K562 (cell line): ENCODE data around the gene PPP3CB. TPM values are rescaled to one million over a fixed set of nuclear protein-coding genes. Genes with fewer than 3 reads are reported as not detected.
A peak's percentile ranks its signal among the peaks of the same experiment; 100 is the strongest.

Experiments used
- ATAC-seq: fragments of 200-7000 bp; cut with Tn5 transposase; 3 replicates; pipeline ENCODE4 v1.9.1; 2020; ENCODE audit warnings: moderate library complexity
- BruUV-seq: library from RNA; stranded (reverse); fragments of 400-500 nt; replicated peaks from 2 replicates; lab custom pipeline; 2021; lab: Mats Ljungman, UMichigan
- CTCF ChIA-PET: fragments of 300-600 bp; formaldehyde crosslinking; extraction: SDS; loops from one replicate; lab custom pipeline; 2021; ENCODE audit warnings: low intra/inter-chr PET ratio; lab: Yijun Ruan, JAX
- POLR2A ChIA-PET: fragments of 300-600, 350-650 bp; sonication (Branson Sonifier 250); formaldehyde crosslinking; extraction: SDS; loops from one replicate; lab custom pipeline; 2021; ENCODE audit warnings: antibody characterized with exemption, inconsistent platforms; lab: Yijun Ruan, JAX
- DNase-seq, 4 experiments: peaks; one replicate each; pipeline versions ENCODE4 v3.0.0 to v3.0.0-alpha.2; 2011 to 2018; ENCODE audit warnings: low spot score in 3 of 4, mixed read lengths in 3 of 4; ENCODE audit errors: extremely low read depth in 1 of 4
- FAIRE-seq: peaks from 2 replicates; lab custom pipeline; 2011; peaks lifted over from hg19 to GRCh38; lab: Jason Lieb, UNC
- H2AFZ ChIP-seq: 2 replicates; pipeline ENCODE4 v1.6.0; 2011; ENCODE audit warnings: low read depth, low read length, control low read depth, inconsistent platforms
- H3K27ac ChIP-seq: fragments of 200-600 bp; 3 replicates; pipeline ENCODE4 v1.8.0; 2011; ENCODE audit warnings: low read depth, mild to moderate bottlenecking, control low read depth, inconsistent platforms, low read length, moderate library complexity, mixed read lengths; ENCODE audit errors: extremely low read depth
- H3K27me3 ChIP-seq, 2 experiments: fragments of 300-600 bp in 1 of 2; 2 replicates in 1 of 2; 3 replicates in 1 of 2; pipeline versions ENCODE4 v1.6.0 to v1.8.0; 2011; ENCODE audit warnings: inconsistent platforms in 2 of 2, low read length in 2 of 2, mild to moderate bottlenecking in 1 of 2, mixed read lengths in 1 of 2, moderate library complexity in 1 of 2; ENCODE audit not compliant: control insufficient read depth in 2 of 2, insufficient read depth in 2 of 2
- H3K36me3 ChIP-seq: fragments of 300-600 bp; 3 replicates; pipeline ENCODE4 v1.8.0; 2011; ENCODE audit warnings: mild to moderate bottlenecking, low read length, inconsistent platforms; ENCODE audit not compliant: control insufficient read depth, insufficient read depth
- H3K4me1 ChIP-seq, 2 experiments: fragments of 200-600 bp in 1 of 2; replicated peaks in 1 of 2; 2 replicates in 1 of 2; 3 replicates in 1 of 2; pipeline versions ENCODE4 v1.5.1 to v1.8.0; 2011; ENCODE audit warnings: inconsistent platforms in 2 of 2, low read length in 2 of 2, mild to moderate bottlenecking in 1 of 2, mixed read lengths in 1 of 2, moderate library complexity in 1 of 2; ENCODE audit not compliant: control insufficient read depth in 2 of 2, insufficient read depth in 2 of 2
- H3K4me2 ChIP-seq: 2 replicates; pipeline ENCODE4 v1.6.1; 2011; ENCODE audit warnings: low read length, control low read depth, inconsistent platforms, mixed read lengths; ENCODE audit not compliant: insufficient read depth
- H3K4me3 ChIP-seq: fragments of 200-600 bp; sonication (generic), shearing (Covaris generic); 2 replicates; pipeline ENCODE4 v1.5.1; 2016; ENCODE audit warnings: control low read depth, inconsistent platforms
- H3K79me2 ChIP-seq: fragments of 200-600 bp; 3 replicates; pipeline ENCODE4 v1.8.0; 2011; ENCODE audit warnings: low read length, inconsistent platforms; ENCODE audit not compliant: control insufficient read depth, insufficient read depth
- H3K9ac ChIP-seq, 2 experiments: 2 replicates each; pipeline versions ENCODE4 v1.6.0 to v1.6.1; 2011; ENCODE audit warnings: low read depth in 2 of 2, low read length in 2 of 2, control low read depth in 1 of 2, inconsistent platforms in 1 of 2, mild to moderate bottlenecking in 1 of 2, mixed read lengths in 1 of 2; ENCODE audit not compliant: insufficient read depth in 1 of 2
- H3K9me1 ChIP-seq: one replicate; pipeline ENCODE4 v1.6.0; 2011; ENCODE audit warnings: inconsistent platforms, mild to moderate bottlenecking, low read length, moderate library complexity; ENCODE audit not compliant: control insufficient read depth, insufficient read depth
- H3K9me3 ChIP-seq: replicated peaks from 2 replicates; pipeline ENCODE4 v1.5.1; 2011; ENCODE audit warnings: low read depth, low read length, inconsistent platforms; ENCODE audit not compliant: control insufficient read depth, insufficient read depth
- H4K20me1 ChIP-seq: replicated peaks from 2 replicates; pipeline ENCODE4 v1.6.1; 2011; ENCODE audit warnings: low read length, inconsistent platforms, mixed read lengths; ENCODE audit not compliant: control insufficient read depth, insufficient read depth
- BCOR ChIP-seq: fragments of 450-650 bp; IDR thresholded peaks from 2 replicates; pipeline ENCODE4 v1.6.1; 2016
- FOXJ3 ChIP-seq: sonication (generic); formaldehyde crosslinking; IDR thresholded peaks from 2 replicates; pipeline ENCODE4 v1.4.0; 2020; ENCODE audit warnings: mild to moderate bottlenecking, missing genetic modification reagents
- HIVEP1 ChIP-seq: fragments of 250-450 bp; sonication (Bioruptor Pico); IDR thresholded peaks from 2 replicates; pipeline ENCODE4 v1.4.0; 2020; ENCODE audit warnings: mild to moderate bottlenecking
- KHSRP ChIP-seq: fragments of 450-650 bp; IDR thresholded peaks from 2 replicates; pipeline ENCODE4 v1.6.1; 2017
- NFE2 ChIP-seq: IDR thresholded peaks from 2 replicates; pipeline ENCODE4 v1.6.1; 2014; ENCODE audit warnings: antibody characterized with exemption, low read depth
- NFRKB ChIP-seq: fragments of 450-650 bp; IDR thresholded peaks from 2 replicates; pipeline ENCODE4 v1.6.1; 2016; ENCODE audit warnings: low read depth
- PBX2 ChIP-seq, 2 experiments: IDR thresholded peaks in 1 of 2; conservative IDR thresholded peaks in 1 of 2; 2 replicates each; pipeline ENCODE4 v1.6.1; 2016; ENCODE audit warnings: low read depth in 2 of 2, mild to moderate bottlenecking in 1 of 2, missing compliant biosample characterization in 1 of 2, missing genetic modification characterization in 1 of 2, moderate library complexity in 1 of 2
- PTBP1 ChIP-seq: fragments of 200-400 bp; formaldehyde crosslinking; IDR thresholded peaks from 2 replicates; pipeline ENCODE4 v1.6.1; 2017; ENCODE audit warnings: low read depth, low read length
- RB1 ChIP-seq: fragments of 450-650 bp; IDR thresholded peaks from 2 replicates; pipeline ENCODE4 v1.6.1; 2017; ENCODE audit warnings: low read depth, mild to moderate bottlenecking
- TFAM ChIP-seq: fragments of 250-450 bp; sonication (Bioruptor Pico); conservative IDR thresholded peaks from 2 replicates; pipeline ENCODE4 v1.5.0; 2021; ENCODE audit warnings: mild to moderate bottlenecking, moderate library complexity
- YBX1 ChIP-seq: fragments of 450-650 bp; IDR thresholded peaks from 2 replicates; pipeline ENCODE4 v1.7.1; 2016; ENCODE audit warnings: mild to moderate bottlenecking
- ZMIZ1 ChIP-seq, 2 experiments: fragments of 150-350 bp in 1 of 2; IDR thresholded peaks; 2 replicates each; pipeline ENCODE4 v1.6.1; 2012 to 2016; ENCODE audit warnings: low read depth in 2 of 2, low read length in 2 of 2, mild to moderate bottlenecking in 1 of 2, moderate library complexity in 1 of 2
- ZNF354B ChIP-seq: fragments of 250-450 bp; sonication (Bioruptor Pico); IDR thresholded peaks from 2 replicates; pipeline ENCODE4 v1.4.0; 2020
- ZNF511 ChIP-seq: sonication (generic); formaldehyde crosslinking; IDR thresholded peaks from 2 replicates; pipeline ENCODE4 v1.8.0; 2022; ENCODE audit warnings: mild to moderate bottlenecking, missing genetic modification reagents
- ZNF57 ChIP-seq: fragments of 450-650 bp; formaldehyde crosslinking; IDR thresholded peaks from 2 replicates; pipeline ENCODE4 v1.4.0; 2020; ENCODE audit warnings: mild to moderate bottlenecking, moderate library complexity
- WGBS: fragments of 100-300 bp; shearing (Covaris generic); methylation state at CpG from one replicate; pipeline ENCODE4 v1.1.6; 2016; ENCODE audit warnings: low coverage, mixed read lengths; ENCODE audit not compliant: insufficient coverage; ENCODE audit errors: missing lambda C conversion rate; 5-methylcytosine and 5-hydroxymethylcytosine counted together
- in situ Hi-C: fragments of 300-500 bp; cut with MboI; formaldehyde crosslinking; loops from 4 replicates; pipeline ENCODE4 v1.15.0; 2018; ENCODE audit warnings: inconsistent platforms, mixed read lengths
- intact Hi-C: fragments of 100-400 bp; cut with micrococcal nuclease; formaldehyde crosslinking; loops from 2 replicates; pipeline ENCODE4 v1.14.2; 2022
- polyA plus RNA-seq, 8 experiments: library from polyadenylated mRNA; depleted of rRNA in 4 of 8; stranded (reverse) in 5 of 8; unstranded in 3 of 8; fragments of >200 nt; fragmentation: Nextera tagmentation in 2 of 8; fragmentation: Illumina TruSeq in 1 of 8; extraction: Ambion mirVana in 2 of 8; extraction: Trizol in 1 of 8; gene quantifications; 2 replicates each; pipeline versions ENCODE4 v1.2.1 to v1.2.3, GENCODE V29; 2011 to 2014; ENCODE audit warnings: inconsistent platforms in 1 of 8, missing spikeins in 1 of 8
- total RNA-seq, 7 experiments: library from RNA; depleted of rRNA in 6 of 7; stranded (reverse); fragments of >200 nt in 6 of 7; fragmentation: Illumina TruSeq in 2 of 7; extraction: Trizol in 2 of 7; gene quantifications; 2 replicates each; pipeline versions ENCODE4 v1.2.1 to v1.2.3, GENCODE V29; 2011 to 2021; ENCODE audit warnings: low replicate concordance in 1 of 7

PPP3CB gene
- total and polyA plus RNA-seq, 9 of the 15 experiments (the other 6 are each of a cell fraction or from before 2014, with no cell fraction given), result 9.6 to 27.6 (median 17.8) TPM

- intact Hi-C loops (no loop called here), in situ Hi-C loops (no loop called here)
- H2AFZ ChIP-seq, result no peak overlapping the region
- H3K27me3 ChIP-seq, result no peaks in the 10 kb centered on the region
- DNase-seq, result no peak
- CTCF ChIA-PET, result no interaction called here
- no peaks in the 10 kb centered on the region for H4K20me1 ChIP-seq
- H3K4me1 ChIP-seq, result peaks cover 0 to 2% of the 10 kb centered on the region in 2 experiments; a peak in 2 of 5 replicates
- POLR2A ChIA-PET, result interaction anchor here (0.6 to 1.6 kb wide), 7 partner anchors 9 to 79 kb away, joined by 3 to 6 read pairs (median 4); no protein-coding TSS in a partner anchor
- peak overlapping the region in 1 of 2 experiments; percentile 0; a peak in 1 of 4 replicates for H3K9ac ChIP-seq
- H3K9me3 ChIP-seq, result no peaks in the 10 kb centered on the region
- BruUV-seq, result no TSS peak
- no peak for FAIRE-seq
- H3K27ac ChIP-seq, result no peak overlapping the region
- H3K4me3 ChIP-seq, result no peak overlapping the region
- TF ChIP-seq KHSRP (no peak), FOXJ3 (CRISPR knock-in tag) (no peak), YBX1 (no peak), TFAM (CRISPR knock-in tag) (no peak), ZMIZ1 (IDR thresholded peaks at IDR 0.05; ENCODE audit: low read depth in 2 of 2, low read length in 2 of 2) (no peak), NFE2 (no peak), ZNF511 (CRISPR knock-in tag) (no peak), RB1 (no peak), ZNF57 (CRISPR knock-in tag) (no peak), HIVEP1 (CRISPR knock-in tag) (no peak), PBX2 (CRISPR knock-in tag; IDR thresholded peaks at IDR 0.05; ENCODE audit: low read depth) (no peak), PBX2 (tag; conservative IDR thresholded peaks at IDR 0.05; ENCODE audit: low read depth) (no peak), PTBP1 (no peak), BCOR (no peak), NFRKB (no peak), ZNF354B (CRISPR knock-in tag) (no peak)
- 30% methylated on average over 2 of the region's 2 CpGs for WGBS
- no peaks in the 10 kb centered on the region for H3K79me2 ChIP-seq
- H3K4me2 ChIP-seq, result no peak overlapping the region
- peaks cover 12% of the 10 kb centered on the region; the same call in 2 of the 3 replicates for H3K36me3 ChIP-seq
- H3K9me1 ChIP-seq, result no peaks in the 10 kb centered on the region
- peak; percentile 42 for ATAC-seq
Observed at GRCh38 chr10:73432646-73433537, 62.9 kb downstream of the PPP3CB start.
